ENCODE results near the gene MOB2.

Gene MOB2

GRCh38 chr11:1500466-1501420, 14.2 kb upstream of the MOB2 start:
- TF ChIP-seq, protein P1, sequence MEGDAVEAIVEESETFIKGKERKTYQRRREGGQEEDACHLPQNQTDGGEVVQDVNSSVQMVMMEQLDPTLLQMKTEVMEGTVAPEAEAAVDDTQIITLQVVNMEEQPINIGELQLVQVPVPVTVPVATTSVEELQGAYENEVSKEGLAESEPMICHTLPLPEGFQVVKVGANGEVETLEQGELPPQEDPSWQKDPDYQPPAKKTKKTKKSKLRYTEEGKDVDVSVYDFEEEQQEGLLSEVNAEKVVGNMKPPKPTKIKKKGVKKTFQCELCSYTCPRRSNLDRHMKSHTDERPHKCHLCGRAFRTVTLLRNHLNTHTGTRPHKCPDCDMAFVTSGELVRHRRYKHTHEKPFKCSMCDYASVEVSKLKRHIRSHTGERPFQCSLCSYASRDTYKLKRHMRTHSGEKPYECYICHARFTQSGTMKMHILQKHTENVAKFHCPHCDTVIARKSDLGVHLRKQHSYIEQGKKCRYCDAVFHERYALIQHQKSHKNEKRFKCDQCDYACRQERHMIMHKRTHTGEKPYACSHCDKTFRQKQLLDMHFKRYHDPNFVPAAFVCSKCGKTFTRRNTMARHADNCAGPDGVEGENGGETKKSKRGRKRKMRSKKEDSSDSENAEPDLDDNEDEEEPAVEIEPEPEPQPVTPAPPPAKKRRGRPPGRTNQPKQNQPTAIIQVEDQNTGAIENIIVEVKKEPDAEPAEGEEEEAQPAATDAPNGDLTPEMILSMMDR (IDR thresholded peaks at IDR 0.05; ENCODE audit: control insufficient read depth, insufficient read depth, low read depth, low read length, missing control alignments): no peak
- no peak overlapping the region for H3K4me3 ChIP-seq (ENCODE audit: control insufficient read depth, low read depth, low read length)
- DNase-seq (ENCODE audit: low read depth): no peak

DNA sequence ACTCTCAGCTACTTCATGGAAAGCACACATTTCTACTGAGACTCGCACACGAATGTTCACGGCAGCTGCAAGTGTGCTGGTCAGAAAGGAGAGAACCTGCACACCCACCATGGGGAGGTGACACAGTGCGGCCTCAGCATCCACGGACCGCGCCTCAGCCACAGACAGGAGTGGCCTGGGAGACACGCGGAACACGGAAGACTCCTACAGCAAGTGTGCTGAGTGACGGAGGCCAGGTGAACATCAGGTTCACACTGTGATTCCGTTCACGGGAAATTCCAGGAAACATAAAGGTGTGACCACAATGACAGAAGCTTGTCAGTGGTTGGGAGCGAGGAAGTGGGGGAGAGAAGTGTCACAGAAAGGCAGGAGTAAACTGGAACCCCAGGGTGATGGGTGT, 13.3 kb upstream of the MOB2 start:
- DNase-seq (ENCODE audit: low read depth): no peak
- H3K4me3 ChIP-seq (ENCODE audit: control insufficient read depth, low read depth, low read length): no peak overlapping the region
- TF ChIP-seq, protein P1 (IDR thresholded peaks at IDR 0.05; ENCODE audit: control insufficient read depth, insufficient read depth, low read depth, low read length, missing control alignments): no peak

DNA sequence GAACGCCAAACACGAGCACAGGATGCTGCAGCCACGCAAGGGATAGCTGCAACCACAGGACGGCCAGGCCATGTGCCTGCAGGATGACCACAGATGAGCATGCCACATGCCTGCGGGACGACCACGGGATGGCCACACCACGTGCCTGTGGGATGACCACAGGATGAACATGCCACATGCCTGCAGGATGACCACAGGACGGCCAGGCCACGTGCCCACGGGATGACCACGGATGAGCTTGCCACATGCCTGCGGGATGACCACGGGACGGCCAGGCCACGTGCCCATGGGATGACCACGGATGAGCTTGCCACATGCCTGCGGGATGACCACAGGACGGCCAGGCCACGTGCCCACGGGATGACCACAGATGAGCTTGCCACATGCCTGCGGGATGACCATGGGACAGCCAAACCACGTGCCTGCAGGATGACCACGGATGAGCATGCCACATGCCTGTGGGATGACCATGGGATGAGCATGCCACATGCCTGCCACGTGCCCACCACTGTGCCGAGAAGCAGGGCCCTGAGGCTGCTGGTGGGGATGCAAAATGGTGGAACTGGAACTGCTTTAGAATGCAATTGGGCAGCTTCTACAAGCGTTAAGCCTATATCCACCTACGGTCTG, 12.8 kb upstream of the MOB2 start:
- TF ChIP-seq, protein P1 (IDR thresholded peaks at IDR 0.05; ENCODE audit: control insufficient read depth, insufficient read depth, low read depth, low read length, missing control alignments): no peak
- DNase-seq (ENCODE audit: low read depth): no peak
- no peak overlapping the region for H3K4me3 ChIP-seq (ENCODE audit: control insufficient read depth, low read depth, low read length)

DNA sequence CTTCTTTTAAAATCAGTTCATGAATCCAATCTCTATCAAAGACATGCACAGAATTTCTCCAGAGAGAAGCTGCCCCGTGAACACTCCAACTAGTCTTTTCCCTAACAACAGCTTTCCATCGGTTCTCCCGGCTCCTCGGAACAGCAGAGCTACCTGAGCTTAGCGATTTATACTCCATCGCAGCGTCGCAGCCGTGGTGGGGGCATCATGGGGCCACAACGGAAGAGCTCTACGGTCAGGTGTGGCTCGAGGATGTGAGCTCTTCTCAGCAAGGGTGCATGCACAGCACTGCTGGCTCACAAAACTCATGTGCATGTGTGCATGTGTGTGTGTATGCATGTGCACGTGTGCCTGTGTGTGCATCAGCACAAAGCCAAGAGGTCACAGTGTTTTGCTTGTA, 11.7 kb upstream of the MOB2 start:
- no peak overlapping the region for H3K4me3 ChIP-seq (ENCODE audit: control insufficient read depth, low read depth, low read length)
- TF ChIP-seq, protein P1 (IDR thresholded peaks at IDR 0.05; ENCODE audit: control insufficient read depth, insufficient read depth, low read depth, low read length, missing control alignments): no peak
- DNase-seq (ENCODE audit: low read depth): no peak

DNA sequence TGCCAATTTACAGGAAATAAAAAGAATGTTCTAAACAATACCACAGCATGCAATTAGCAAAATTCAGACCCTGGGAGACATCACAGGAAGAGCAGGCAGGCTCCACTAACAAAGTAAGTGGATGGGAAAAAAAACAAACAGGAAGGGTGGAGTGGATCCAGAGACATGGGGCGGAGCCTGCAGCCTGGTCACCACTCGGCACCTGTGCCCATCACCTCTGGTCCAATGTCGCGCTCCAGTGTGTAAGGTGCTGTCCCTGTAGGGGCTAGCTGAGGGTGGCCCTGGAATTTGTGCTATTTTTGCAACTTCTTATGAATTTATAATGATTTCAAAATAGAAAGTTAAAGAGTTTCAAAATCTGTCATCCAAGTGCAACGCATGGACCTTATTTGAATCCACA, 11.0 kb upstream of the MOB2 start:
- TF ChIP-seq, protein P1 (IDR thresholded peaks at IDR 0.05; ENCODE audit: control insufficient read depth, insufficient read depth, low read depth, low read length, missing control alignments): no peak
- no peak overlapping the region for H3K4me3 ChIP-seq (ENCODE audit: control insufficient read depth, low read depth, low read length)
- DNase-seq (ENCODE audit: low read depth): no peak

GRCh38 chr11:1496761-1497095, 10.1 kb upstream of the MOB2 start:
- TF ChIP-seq, protein P1 (IDR thresholded peaks at IDR 0.05; ENCODE audit: control insufficient read depth, insufficient read depth, low read depth, low read length, missing control alignments): no peak
- no peak for DNase-seq (ENCODE audit: low read depth)
- no peak overlapping the region for H3K4me3 ChIP-seq (ENCODE audit: control insufficient read depth, low read depth, low read length)
